ENCODE results near the gene FBXL20. TPM values are rescaled to one million over a fixed set of nuclear protein-coding genes. Genes with fewer than 3 reads are reported as not detected.
A peak's percentile ranks its signal among the peaks of the same experiment; 100 is the strongest.
"Not testable (repeated sequence)": the region's sequence is repeated elsewhere in the genome, so short reads cannot be mapped to it uniquely, and the experiment has no call there.

Gene FBXL20
- polyA plus RNA-seq, 1 experiment: 5.7 TPM

GRCh38 chr17:39251997-39252396 lies 149.4 kb downstream of the FBXL20 start:
- Histone ChIP-seq H3K27me3 (ENCODE audit: control insufficient read depth, insufficient read depth, low read length) (no peaks in the 10 kb centered on the region), H3K27ac (ENCODE audit: low read depth, low read length) (no peak overlapping the region), H3K9me3 (ENCODE audit: control insufficient read depth, insufficient read depth, low read length) (no peaks in the 10 kb centered on the region), H3K4me3 (ENCODE audit: low read depth, low read length) (no peak overlapping the region)
- ChIA-PET POLR2A (no interaction called here), CTCF (interaction anchor here (0.7 to 2.2 kb wide), 3 partner anchors 8 to 87 kb away, joined by 5 to 12 read pairs (median 8); no protein-coding TSS in a partner anchor)
- no peak for DNase-seq (ENCODE audit: low read depth, low spot score)
- no peak for TF ChIP-seq CTCF (IDR thresholded peaks at IDR 0.05; ENCODE audit: low read depth, low read length)

- H3K4me3 ChIP-seq (ENCODE audit: low read depth, low read length); H3K27ac ChIP-seq (ENCODE audit: low read depth, low read length); H3K27me3 ChIP-seq (ENCODE audit: control insufficient read depth, insufficient read depth, low read length); H3K9me3 ChIP-seq (ENCODE audit: control insufficient read depth, insufficient read depth, low read length); DNase-seq (ENCODE audit: low read depth, low spot score); POLR2A ChIA-PET: not testable (repeated sequence)
- CTCF ChIA-PET: interaction anchor here (1.4 to 2.0 kb wide), 2 partner anchors 14 to 18 kb away, joined by 5 to 8 read pairs; no protein-coding TSS in a partner anchor
These were observed 151.3 kb downstream of the FBXL20 start for GRCh38 chr17:39250076-39250475.

DNA sequence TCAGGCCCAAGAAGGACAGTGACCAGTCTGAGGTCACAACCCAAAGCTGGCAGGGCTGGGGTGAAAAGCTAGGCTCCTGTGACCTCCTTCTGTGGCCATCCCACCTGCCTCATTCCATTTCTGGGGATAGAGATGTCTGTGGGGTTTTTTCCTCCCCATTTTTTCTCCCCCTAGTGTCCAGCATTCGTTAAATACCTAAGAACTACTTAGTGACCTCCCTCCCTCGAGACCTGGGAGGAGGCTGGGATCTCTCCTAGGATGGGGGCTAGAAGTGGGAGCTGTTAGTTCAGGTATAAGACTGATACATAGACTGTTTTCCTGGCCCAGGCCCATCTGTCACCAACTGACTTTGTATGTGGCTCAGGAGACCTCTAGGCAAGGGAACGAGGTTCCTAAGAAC lies 155.2 kb downstream of the FBXL20 start:
- Histone ChIP-seq H3K9me3 (ENCODE audit: control insufficient read depth, insufficient read depth, low read length) (no peaks in the 10 kb centered on the region), H3K27me3 (ENCODE audit: control insufficient read depth, insufficient read depth, low read length) (no peaks in the 10 kb centered on the region), H3K27ac (ENCODE audit: low read depth, low read length) (no peak overlapping the region), H3K4me3 (ENCODE audit: low read depth, low read length) (no peak overlapping the region)
- ChIA-PET CTCF (interaction anchor here (0.6 to 6.2 kb wide), 7 partner anchors 11 to 263 kb away, joined by 4 to 38 read pairs (median 23); no protein-coding TSS in a partner anchor), POLR2A (no interaction called here)
- TF ChIP-seq CTCF (IDR thresholded peaks at IDR 0.05; ENCODE audit: low read depth, low read length): peak; percentile 20
- no peak for DNase-seq (ENCODE audit: low read depth, low spot score)

- CTCF ChIA-PET: interaction anchor here (0.5 to 6.2 kb wide), 36 partner anchors 8 to 1633 kb away, joined by 3 to 38 read pairs (median 4); partner anchors contain the start of genes ARL5C, RPL23 and STAC2
- peak; percentile 97 for TF ChIP-seq CTCF (IDR thresholded peaks at IDR 0.05; ENCODE audit: low read depth, low read length)
- DNase-seq (ENCODE audit: low read depth, low spot score): peak; percentile 54
- Histone ChIP-seq H3K9me3 (ENCODE audit: control insufficient read depth, insufficient read depth, low read length) (no peaks in the 10 kb centered on the region), H3K4me3 (ENCODE audit: low read depth, low read length) (no peak overlapping the region), H3K27ac (ENCODE audit: low read depth, low read length) (no peak overlapping the region), H3K27me3 (ENCODE audit: control insufficient read depth, insufficient read depth, low read length) (no peaks in the 10 kb centered on the region)
- POLR2A ChIA-PET: interaction anchor here (0.5 to 1.6 kb wide), 4 partner anchors 36 to 81 kb away, joined by 3 to 6 read pairs (median 5); partner anchors contain the start of gene RPL19
These were observed 156.5 kb downstream of the FBXL20 start for GRCh38 chr17:39244600-39245570.

GRCh38 chr17:39244016-39244599 lies 157.3 kb downstream of the FBXL20 start:
- no peak for DNase-seq (ENCODE audit: low read depth, low spot score)

More at GRCh38 chr17:39244016-39244599, 157.3 kb downstream of the FBXL20 start:
- no peak for TF ChIP-seq CTCF (IDR thresholded peaks at IDR 0.05; ENCODE audit: low read depth, low read length)
- no peak overlapping the region for H3K27ac ChIP-seq (ENCODE audit: low read depth, low read length)
- POLR2A ChIA-PET: interaction anchor here (0.5 to 1.6 kb wide), 5 partner anchors 35 to 80 kb away, joined by 3 to 8 read pairs (median 5); partner anchors contain the start of gene RPL19
- H3K9me3 ChIP-seq (ENCODE audit: control insufficient read depth, insufficient read depth, low read length): no peaks in the 10 kb centered on the region
- H3K4me3 ChIP-seq (ENCODE audit: low read depth, low read length): no peak overlapping the region
- no peaks in the 10 kb centered on the region for H3K27me3 ChIP-seq (ENCODE audit: control insufficient read depth, insufficient read depth, low read length)
- CTCF ChIA-PET: interaction anchor here (0.5 to 6.2 kb wide), 35 partner anchors 9 to 1632 kb away, joined by 3 to 38 read pairs (median 4); partner anchors contain the start of genes ARL5C, RPL23 and STAC2

Measured in AG04450 (cell line).